Keratinocyte (primary cell): ENCODE results near the gene RRP9. TPM values are rescaled to one million over a fixed set of nuclear protein-coding genes. Genes with fewer than 3 reads are reported as not detected.

Experiments
- DNase-seq: peaks from one replicate; pipeline ENCODE4 v3.0.0-alpha.2; 2011; ENCODE audit warnings: low read depth, missing footprints, low spot score
- FAIRE-seq: peaks from 2 replicates; lab custom pipeline; 2011; peaks lifted over from hg19 to GRCh38; lab: Jason Lieb, UNC
- H2AFZ ChIP-seq: 2 replicates; pipeline ENCODE4 v1.6.0; 2012; ENCODE audit warnings: low read length, control low read depth, inconsistent platforms; ENCODE audit not compliant: control insufficient read depth
- H3K27ac ChIP-seq: 2 replicates; pipeline ENCODE4 v1.5.1; 2011; ENCODE audit warnings: low read length; ENCODE audit not compliant: control insufficient read depth, insufficient read depth
- H3K27me3 ChIP-seq: 3 replicates; pipeline ENCODE4 v1.6.0; 2011; ENCODE audit warnings: low read length; ENCODE audit not compliant: control insufficient read depth, insufficient read depth; ENCODE audit errors: extremely low read depth
- H3K36me3 ChIP-seq, 2 experiments: 2 replicates in 1 of 2; 3 replicates in 1 of 2; pipeline ENCODE4 v1.5.1; 2011; ENCODE audit warnings: low read length in 2 of 2, mild to moderate bottlenecking in 1 of 2; ENCODE audit not compliant: control insufficient read depth in 2 of 2, insufficient read depth in 2 of 2; ENCODE audit errors: extremely low read depth in 1 of 2
- H3K4me1 ChIP-seq: 3 replicates; pipeline ENCODE4 v1.5.1; 2011; ENCODE audit warnings: low read length; ENCODE audit not compliant: control insufficient read depth, insufficient read depth; ENCODE audit errors: extremely low read depth
- H3K4me2 ChIP-seq: 3 replicates; pipeline ENCODE4 v1.6.0; 2011; ENCODE audit warnings: low read depth, low read length; ENCODE audit not compliant: control insufficient read depth, insufficient read depth; ENCODE audit errors: extremely low read depth
- H3K4me3 ChIP-seq, 3 experiments: fragments of 200-600 bp in 1 of 3; sonication (generic) in 1 of 3; 2 replicates in 2 of 3; 3 replicates in 1 of 3; pipeline ENCODE4 v1.5.1; 2011 to 2016; ENCODE audit warnings: low read length in 3 of 3, mild to moderate bottlenecking in 3 of 3, control low read depth in 2 of 3, inconsistent platforms in 1 of 3, low read depth in 1 of 3, mixed read lengths in 1 of 3, mixed run types in 1 of 3, moderate library complexity in 1 of 3; ENCODE audit not compliant: control insufficient read depth in 2 of 3, insufficient read depth in 2 of 3; ENCODE audit errors: extremely low read depth in 1 of 3
- H3K79me2 ChIP-seq: 2 replicates; pipeline ENCODE4 v1.6.0; 2012; ENCODE audit warnings: low read length; ENCODE audit not compliant: control insufficient read depth, insufficient read depth
- H3K9ac ChIP-seq: 3 replicates; pipeline ENCODE4 v1.6.0; 2011; ENCODE audit warnings: low read length; ENCODE audit not compliant: control insufficient read depth, insufficient read depth; ENCODE audit errors: extremely low read depth
- H3K9me1 ChIP-seq: 3 replicates; pipeline ENCODE4 v1.6.0; 2011; ENCODE audit warnings: low read length; ENCODE audit not compliant: control insufficient read depth, insufficient read depth; ENCODE audit errors: extremely low read depth
- H3K9me3 ChIP-seq: 2 replicates; pipeline ENCODE4 v1.5.1; 2012; ENCODE audit warnings: low read depth, low read length; ENCODE audit not compliant: control insufficient read depth
- H4K20me1 ChIP-seq: 3 replicates; pipeline ENCODE4 v1.6.0; 2011; ENCODE audit warnings: low read length; ENCODE audit not compliant: control insufficient read depth, insufficient read depth; ENCODE audit errors: extremely low read depth
- CTCF ChIP-seq, 3 experiments: IDR thresholded peaks in 1 of 3; conservative IDR thresholded peaks in 1 of 3; optimal IDR thresholded peaks in 1 of 3; 2 replicates in 2 of 3; 3 replicates in 1 of 3; pipeline versions ENCODE3 to v1.5.1; 2011; ENCODE audit warnings: low read length in 3 of 3, mild to moderate bottlenecking in 3 of 3, moderate library complexity in 2 of 3, control low read depth in 1 of 3, inconsistent platforms in 1 of 3; ENCODE audit not compliant: insufficient read depth in 2 of 3; ENCODE audit errors: extremely low read depth in 1 of 3
- EZH2 ChIP-seq: IDR thresholded peaks from one replicate; pipeline ENCODE4 v1.6.1; 2012; ENCODE audit warnings: inconsistent platforms, mild to moderate bottlenecking, low read length, moderate library complexity
- dilution Hi-C: fragments of 300-500 bp; cut with MboI; formaldehyde crosslinking; loops from one replicate; pipeline ENCODE4 v1.7.0; 2020; ENCODE audit warnings: low sequenced_read_pairs; ENCODE audit not compliant: extremely low pct_ligation_motif_present
- polyA plus RNA-seq, 5 experiments: library from polyadenylated mRNA; depleted of rRNA in 3 of 5; stranded (reverse) in 3 of 5; stranded (forward) in 1 of 5; unstranded in 1 of 5; fragments of >200 nt; gene quantifications; 1 replicate in 1 of 5; 2 replicates in 3 of 5; 3 replicates in 1 of 5; pipeline versions ENCODE4 v1.2.1 to v1.2.3, GENCODE V29; 2011 to 2012; ENCODE audit warnings: missing spikeins in 2 of 5, low read depth in 1 of 5, low replicate concordance in 1 of 5

RRP9 gene
- polyA plus RNA-seq, 1 donor (not counting 4 experiments of a cell fraction or from before 2014, with no cell fraction given) = 21.8 TPM

- H3K27me3 ChIP-seq = no peaks in the 10 kb centered on the region
- H3K4me2 ChIP-seq = peak overlapping the region; percentile 97
- peak overlapping the region; percentile 88 for H3K9ac ChIP-seq
- DNase-seq (no peak), FAIRE-seq (peak; percentile 67)
- no peaks in the 10 kb centered on the region for H3K9me3 ChIP-seq
- H3K4me3 ChIP-seq = peak overlapping the region; percentile 91 to 97 (median 94)
- H4K20me1 ChIP-seq = peaks cover 2% of the 10 kb centered on the region
- H2AFZ ChIP-seq = no peak overlapping the region
- H3K4me1 ChIP-seq = peaks cover 22% of the 10 kb centered on the region
- TF ChIP-seq CTCF (optimal IDR thresholded peaks at IDR 0.05 in 1 of 3, IDR thresholded peaks at IDR 0.05 in 1 of 3, conservative IDR thresholded peaks at IDR 0.05 in 1 of 3; ENCODE audit: extremely low read depth in 1 of 3, insufficient read depth in 2 of 3, low read length in 3 of 3) (no peak), EZH2 (no peak)
- H3K79me2 ChIP-seq = peaks cover 30% of the 10 kb centered on the region
- peaks cover 21 to 26% of the 10 kb centered on the region in 2 experiments for H3K36me3 ChIP-seq
- peaks cover 2% of the 10 kb centered on the region for H3K9me1 ChIP-seq
- dilution Hi-C loops = no loop called here
- H3K27ac ChIP-seq = peak overlapping the region; percentile 66
These were observed 849 bp downstream of the RRP9 start for GRCh38 chr3:51940648-51941462.

GRCh38 chr3:51938780-51939425, 2.8 kb downstream of the RRP9 start:
- Histone ChIP-seq H3K9ac (no peak overlapping the region), H3K27ac (no peak overlapping the region), H3K4me1 (peaks cover 22% of the 10 kb centered on the region), H3K4me2 (no peak overlapping the region), H3K9me1 (peaks cover 2% of the 10 kb centered on the region), H3K79me2 (peaks cover 30% of the 10 kb centered on the region), H2AFZ (no peak overlapping the region), H3K9me3 (no peaks in the 10 kb centered on the region), H3K36me3 (peaks cover 32 to 36% of the 10 kb centered on the region in 2 experiments), H3K4me3 (no peak overlapping the region), H3K27me3 (no peaks in the 10 kb centered on the region), H4K20me1 (peaks cover 2% of the 10 kb centered on the region)
- DNase-seq = no peak
- no peak for FAIRE-seq
- dilution Hi-C loops = no loop called here
- TF ChIP-seq EZH2 (no peak), CTCF (optimal IDR thresholded peaks at IDR 0.05 in 1 of 3, IDR thresholded peaks at IDR 0.05 in 1 of 3, conservative IDR thresholded peaks at IDR 0.05 in 1 of 3; ENCODE audit: extremely low read depth in 1 of 3, insufficient read depth in 2 of 3, low read length in 3 of 3) (no peak)
